Natural killer cell (primary cell): ENCODE results near the gene DNAAF8. TPM values are rescaled to one million over a fixed set of nuclear protein-coding genes. Genes with fewer than 3 reads are reported as not detected.

ENCODE experiments used
- ATAC-seq, 3 donors: fragments of 150-1000 bp in 2 of 3; fragments of 200-7000 bp in 1 of 3; cut with Tn5 transposase; 1 replicate in 1 of 3; 2 replicates in 2 of 3; pipeline ENCODE4 v1.10.0; 2021; ENCODE audit warnings: mild to moderate bottlenecking in 2 of 3, moderate library complexity in 2 of 3
- DNase-seq, 2 donors: peaks; one replicate each; pipeline versions ENCODE4 v3.0.0 to v3.0.0-alpha.2; 2013 to 2021; ENCODE audit warnings: mixed read lengths in 1 of 2
- H3K27ac ChIP-seq: one replicate; pipeline ENCODE4 v1.5.1; 2013; ENCODE audit warnings: mild to moderate bottlenecking, low read length
- H3K27me3 ChIP-seq: one replicate; pipeline ENCODE4 v1.6.1; 2013; ENCODE audit warnings: low read length; ENCODE audit not compliant: control insufficient read depth, insufficient read depth
- H3K36me3 ChIP-seq: one replicate; pipeline ENCODE4 v1.6.1; 2013; ENCODE audit warnings: low read length; ENCODE audit not compliant: control insufficient read depth, insufficient read depth
- H3K4me1 ChIP-seq: one replicate; pipeline ENCODE4 v1.6.1; 2013; ENCODE audit warnings: low read length; ENCODE audit not compliant: control insufficient read depth, insufficient read depth
- H3K4me3 ChIP-seq: one replicate; pipeline ENCODE4 v1.5.1; 2013; ENCODE audit warnings: low read length
- H3K9me3 ChIP-seq: one replicate; pipeline ENCODE4 v1.6.1; 2013; ENCODE audit warnings: low read length; ENCODE audit not compliant: control insufficient read depth, insufficient read depth
- H3K27ac Mint-ChIP-seq, 2 donors: one replicate each; pipeline ENCODE4 v1.8.0; 2022; ENCODE audit warnings: mild to moderate bottlenecking in 2 of 2, mixed read lengths in 2 of 2, moderate library complexity in 1 of 2
- H3K27me3 Mint-ChIP-seq, 2 donors: one replicate each; pipeline ENCODE4 v1.8.0; 2022; ENCODE audit warnings: low read depth in 2 of 2, mixed read lengths in 2 of 2
- H3K36me3 Mint-ChIP-seq: one replicate; pipeline ENCODE4 v1.8.0; 2022; ENCODE audit warnings: mixed read lengths
- H3K4me1 Mint-ChIP-seq, 2 donors: one replicate each; pipeline ENCODE4 v1.8.0; 2022; ENCODE audit warnings: mixed read lengths in 2 of 2
- H3K4me3 Mint-ChIP-seq: one replicate; pipeline ENCODE4 v1.8.0; 2022; ENCODE audit warnings: mild to moderate bottlenecking, moderate library complexity, mixed read lengths
- H3K9me3 Mint-ChIP-seq, 2 donors: one replicate each; pipeline ENCODE4 v1.8.0; 2022; ENCODE audit warnings: mixed read lengths in 2 of 2
- CTCF ChIP-seq: fragments of 200-600 bp; IDR thresholded peaks from one replicate; pipeline ENCODE4 v1.8.0; 2022; ENCODE audit warnings: antibody characterized with exemption
- WGBS: methylation state at CpG from one replicate; pipeline ENCODE4 v1.1.7; 2013; ENCODE audit warnings: missing lambda C conversion rate; ENCODE audit not compliant: insufficient coverage; 5-methylcytosine and 5-hydroxymethylcytosine counted together
- intact Hi-C: fragments of 100-400 bp; cut with micrococcal nuclease; formaldehyde crosslinking; loops from one replicate; pipeline ENCODE4 v1.14.2; 2022
- total RNA-seq, 4 donors: library from RNA; stranded (reverse); fragments of 120-200 nt in 1 of 4; gene quantifications; one replicate each; pipeline versions ENCODE4 v1.2.3 to v1.2.4, GENCODE V29; 2013 to 2022

The DNAAF8 gene
- total RNA-seq, 3 donors from 2014 or later (not counting 1 experiment from before 2014, with no cell fraction given): 0.54 TPM; not detected in 2

GRCh38 chr16:4696905-4697847 lies 37.2 kb upstream of the DNAAF8 start:
- H3K4me1 Mint-ChIP-seq: peaks cover 7 to 10% of the 10 kb centered on the region in 2 donors
- no peak overlapping the region for H3K4me3 Mint-ChIP-seq
- DNase-seq (peak in 1 of 2 donors; percentile 4), ATAC-seq (no peak)
- intact Hi-C loops: no loop called here
- no peaks in the 10 kb centered on the region for H3K36me3 Mint-ChIP-seq
- H3K27ac Mint-ChIP-seq: no peak overlapping the region
- WGBS: 94% methylated on average over 33 of the region's 33 CpGs
- Histone ChIP-seq H3K4me3 (no peak overlapping the region), H3K4me1 (peaks cover 41% of the 10 kb centered on the region), H3K27me3 (no peaks in the 10 kb centered on the region), H3K27ac (no peak overlapping the region), H3K9me3 (no peaks in the 10 kb centered on the region), H3K36me3 (peaks cover 48% of the 10 kb centered on the region)
- no peak for TF ChIP-seq CTCF
- no peaks in the 10 kb centered on the region for H3K27me3 Mint-ChIP-seq
- H3K9me3 Mint-ChIP-seq: no peaks in the 10 kb centered on the region

- no peaks in the 10 kb centered on the region for H3K27me3 Mint-ChIP-seq
- H3K27ac Mint-ChIP-seq: no peak overlapping the region
- peaks cover 7 to 13% of the 10 kb centered on the region in 2 donors for H3K4me1 Mint-ChIP-seq
- Histone ChIP-seq H3K27me3 (no peaks in the 10 kb centered on the region), H3K36me3 (peaks cover 48% of the 10 kb centered on the region), H3K4me3 (no peak overlapping the region), H3K4me1 (peaks cover 35% of the 10 kb centered on the region), H3K9me3 (no peaks in the 10 kb centered on the region), H3K27ac (no peak overlapping the region)
- no peaks in the 10 kb centered on the region for H3K9me3 Mint-ChIP-seq
- H3K36me3 Mint-ChIP-seq: no peaks in the 10 kb centered on the region
- WGBS: 97% methylated on average over 6 of the region's 9 CpGs
- intact Hi-C loops: no loop called here
- TF ChIP-seq CTCF: no peak
- DNase-seq (peak in 1 of 2 donors; percentile 6), ATAC-seq (no peak)
- H3K4me3 Mint-ChIP-seq: no peak overlapping the region
These were observed 36.5 kb upstream of the DNAAF8 start for GRCh38 chr16:4697848-4698291.

- WGBS: 96% methylated on average over 36 of the region's 36 CpGs
- ATAC-seq (no peak), DNase-seq (no peak)
- H3K36me3 Mint-ChIP-seq: no peaks in the 10 kb centered on the region
- H3K36me3 ChIP-seq: peaks cover 48% of the 10 kb centered on the region
- H3K27me3 Mint-ChIP-seq: no peaks in the 10 kb centered on the region
- no peaks in the 10 kb centered on the region for H3K9me3 ChIP-seq
- no peak overlapping the region for H3K4me3 Mint-ChIP-seq
- no peak overlapping the region for H3K27ac Mint-ChIP-seq
- peaks cover 7 to 13% of the 10 kb centered on the region in 2 donors for H3K4me1 Mint-ChIP-seq
- no peaks in the 10 kb centered on the region for H3K27me3 ChIP-seq
- intact Hi-C loops: no loop called here
- peaks cover 33% of the 10 kb centered on the region for H3K4me1 ChIP-seq
- H3K27ac ChIP-seq: no peak overlapping the region
- H3K9me3 Mint-ChIP-seq: no peaks in the 10 kb centered on the region
- H3K4me3 ChIP-seq: no peak overlapping the region
- no peak for TF ChIP-seq CTCF
These were observed 35.9 kb upstream of the DNAAF8 start for GRCh38 chr16:4698321-4699045.
